NCI-H510A treated with DMSO at 0.1 percent for 48 hours (cell line): ENCODE results near the gene PCDHGA8.
"Not testable (repeated sequence)": the region's sequence is repeated elsewhere in the genome, so short reads cannot be mapped to it uniquely, and the experiment has no call there.

Experiments
- DNase-seq: peaks from one replicate; lab custom pipeline; 2025; lab: John Stamatoyannopoulos, UW

PCDHGA8 gene

DNA sequence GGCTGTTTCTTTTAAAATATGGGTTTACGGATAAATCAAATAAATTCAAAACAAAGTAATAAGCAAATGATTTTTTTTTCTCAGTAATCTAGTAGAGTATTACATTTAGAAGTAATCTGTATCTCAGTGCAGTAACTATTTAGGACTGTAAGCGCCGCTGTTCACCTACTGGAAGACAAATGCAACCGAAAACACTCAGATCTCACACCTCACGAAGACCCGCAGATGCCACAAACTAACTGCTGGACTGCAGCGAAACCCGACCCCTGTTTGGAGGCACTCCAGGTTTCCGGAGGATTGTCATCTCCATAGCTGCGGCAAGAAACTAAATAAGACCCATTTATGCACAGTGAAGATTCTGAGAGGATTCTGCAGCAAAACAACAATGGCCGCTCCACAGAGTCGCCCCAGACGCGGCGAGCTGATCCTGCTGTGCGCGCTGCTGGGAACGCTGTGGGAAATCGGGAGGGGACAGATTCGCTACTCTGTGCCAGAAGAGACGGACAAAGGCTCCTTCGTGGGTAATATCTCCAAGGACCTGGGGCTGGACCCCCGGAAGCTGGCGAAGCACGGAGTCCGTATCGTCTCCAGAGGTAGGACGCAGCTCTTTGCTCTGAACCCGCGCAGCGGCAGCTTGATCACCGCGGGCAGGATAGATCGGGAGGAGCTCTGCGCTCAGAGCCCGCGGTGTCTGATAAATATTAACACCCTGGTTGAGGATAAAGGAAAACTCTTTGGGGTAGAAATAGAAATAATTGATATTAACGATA, at the start of gene PCDHGA8:
Gene PCDHGA8 (plus strand): TSS at position 205 of the 770 bp plus-strand sequence. CDS start 181 bp downstream, at position 386.
- DNase-seq = no peak

DNA sequence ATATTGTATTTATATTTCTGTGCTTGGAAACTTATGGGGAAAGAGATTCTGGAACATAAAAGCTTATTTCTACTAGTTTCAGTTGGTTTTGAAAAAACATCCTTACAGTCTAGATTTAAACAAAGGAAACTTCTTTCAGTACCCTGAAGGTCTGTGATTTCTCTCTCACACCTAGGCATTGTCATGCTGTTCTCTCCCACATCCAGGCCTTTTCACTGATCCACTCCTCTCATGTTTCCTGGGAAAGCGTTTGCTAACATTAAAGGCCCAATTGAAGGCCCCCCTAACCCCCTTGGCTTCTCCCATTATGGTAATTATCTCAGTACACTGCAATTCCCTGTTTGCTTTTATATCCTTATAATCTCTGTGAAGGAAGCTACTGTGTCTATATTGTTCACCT, 49.7 kb upstream of the PCDHGA8 start:
- no peak for DNase-seq

DNA sequence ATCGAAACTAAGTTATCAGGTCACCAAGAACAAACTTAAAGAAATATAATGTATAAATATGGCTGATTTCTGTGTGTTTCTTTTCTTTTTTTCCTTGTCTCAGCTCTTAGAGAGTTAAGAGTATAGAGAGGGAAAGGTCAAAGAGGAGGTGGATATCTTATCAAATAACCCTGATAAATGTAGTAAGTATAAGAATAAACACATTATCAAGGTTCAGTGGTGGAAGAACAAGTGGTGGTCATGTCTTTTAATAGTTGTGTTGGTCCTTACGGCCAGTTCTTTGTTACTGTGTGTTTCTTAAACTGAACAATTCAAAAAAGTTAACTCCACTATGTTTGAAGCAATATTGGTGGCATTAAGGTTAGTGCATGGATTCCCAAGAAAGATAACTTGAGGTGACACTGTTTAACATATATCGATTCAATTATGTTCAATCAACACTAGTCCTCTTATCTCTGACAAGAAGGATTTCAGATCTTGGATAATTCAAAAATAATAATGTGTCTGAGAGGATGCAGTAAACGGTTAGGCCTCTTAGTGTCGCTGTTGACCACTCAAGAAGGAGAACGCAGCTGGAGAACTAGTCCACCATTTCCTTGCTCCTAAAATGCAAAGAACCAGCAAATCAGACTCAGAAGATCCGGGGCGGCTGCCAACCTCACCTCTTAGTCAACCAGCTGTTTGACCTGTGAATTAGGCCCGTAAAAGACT, 49.0 kb upstream of the PCDHGA8 start, which contains the start of gene PCDHGA3:
Gene PCDHGA3 (plus strand): TSS at position 588 of the 711 bp plus-strand sequence. CDS start 205 bp downstream, outside the sequence.
- DNase-seq = peak; percentile 77

DNA sequence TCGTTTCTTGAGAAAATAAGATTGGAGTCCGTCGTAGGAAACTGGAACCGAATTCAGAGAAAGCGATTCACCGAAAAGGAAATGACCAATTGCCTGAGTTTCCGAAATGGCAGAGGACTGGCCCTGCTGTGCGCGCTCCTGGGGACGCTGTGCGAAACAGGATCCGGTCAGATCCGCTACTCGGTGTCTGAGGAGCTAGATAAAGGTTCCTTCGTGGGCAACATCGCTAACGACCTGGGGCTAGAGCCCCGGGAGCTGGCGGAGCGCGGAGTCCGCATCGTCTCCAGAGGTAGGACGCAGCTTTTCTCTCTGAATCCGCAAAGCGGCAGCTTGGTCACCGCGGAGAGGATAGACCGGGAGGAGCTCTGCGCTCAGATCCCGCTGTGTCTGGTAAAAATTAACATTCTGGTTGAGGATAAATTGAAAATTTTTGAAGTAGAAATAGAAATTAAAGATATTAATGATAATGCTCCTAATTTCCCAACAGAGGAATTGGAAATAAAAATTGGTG, 48.4 kb upstream of the PCDHGA8 start:
- peak; percentile 77 for DNase-seq

DNA sequence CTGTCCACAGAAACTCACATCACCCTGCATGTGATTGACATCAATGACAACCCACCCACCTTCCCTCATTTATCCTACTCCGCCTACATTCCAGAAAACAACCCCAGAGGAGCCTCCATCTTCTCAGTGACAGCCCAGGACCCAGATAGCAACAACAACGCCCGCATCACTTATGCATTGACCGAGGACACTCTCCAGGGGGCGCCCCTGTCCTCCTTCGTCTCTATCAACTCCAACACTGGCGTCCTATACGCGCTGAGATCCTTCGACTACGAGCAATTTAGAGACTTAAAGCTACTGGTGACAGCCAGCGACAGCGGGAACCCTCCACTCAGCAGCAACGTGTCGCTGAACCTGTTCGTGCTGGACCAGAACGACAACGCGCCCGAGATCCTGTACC, 47.1 kb upstream of the PCDHGA8 start:
- no peak for DNase-seq

DNA sequence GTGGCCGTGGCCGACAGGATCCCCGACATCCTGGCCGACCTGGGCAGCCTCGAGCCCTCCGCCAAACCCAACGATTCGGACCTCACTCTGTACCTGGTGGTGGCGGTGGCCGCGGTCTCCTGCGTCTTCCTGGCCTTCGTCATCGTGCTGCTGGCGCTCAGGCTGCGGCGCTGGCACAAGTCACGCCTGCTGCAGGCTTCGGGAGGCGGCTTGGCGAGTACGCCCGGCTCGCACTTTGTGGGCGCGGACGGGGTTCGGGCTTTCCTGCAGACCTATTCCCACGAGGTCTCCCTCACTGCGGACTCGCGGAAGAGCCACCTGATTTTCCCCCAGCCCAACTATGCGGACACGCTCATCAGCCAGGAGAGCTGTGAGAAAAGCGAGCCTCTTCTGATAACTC, 46.4 kb upstream of the PCDHGA8 start:
- DNase-seq = not testable (repeated sequence)

DNA sequence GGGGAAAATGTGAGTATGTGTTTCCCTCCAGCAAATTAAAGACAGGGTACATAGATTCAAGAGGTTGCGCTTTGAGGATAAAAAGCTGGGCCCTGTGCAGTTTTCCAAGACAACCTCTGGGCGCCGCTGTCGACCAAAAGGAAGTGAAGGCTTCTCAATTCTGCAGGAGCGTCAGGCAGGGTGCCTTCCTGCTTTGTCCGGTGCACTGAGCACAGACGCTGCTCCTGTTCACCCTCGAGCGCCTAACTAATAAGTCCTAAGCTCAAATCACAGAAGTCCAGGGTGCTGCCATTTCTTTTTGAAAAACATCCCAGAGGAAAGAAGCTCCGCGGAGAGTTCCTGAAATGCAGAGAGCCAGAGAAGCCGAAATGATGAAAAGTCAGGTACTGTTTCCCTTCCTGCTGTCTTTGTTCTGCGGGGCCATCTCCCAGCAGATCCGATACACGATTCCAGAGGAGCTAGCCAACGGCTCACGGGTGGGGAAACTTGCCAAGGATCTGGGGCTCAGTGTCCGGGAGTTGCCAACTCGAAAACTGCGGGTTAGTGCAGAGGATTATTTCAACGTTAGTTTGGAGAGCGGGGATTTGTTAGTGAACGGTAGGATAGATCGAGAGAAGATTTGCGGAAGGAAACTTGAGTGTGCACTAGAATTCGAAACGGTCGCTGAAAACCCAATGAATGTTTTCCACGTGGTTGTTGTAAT, 42.4 kb upstream of the PCDHGA8 start, which contains the start of gene PCDHGB1:
Gene PCDHGB1 (plus strand): TSS at position 183 of the 703 bp plus-strand sequence. CDS start 162 bp downstream, at position 345.
- DNase-seq = no peak

DNA sequence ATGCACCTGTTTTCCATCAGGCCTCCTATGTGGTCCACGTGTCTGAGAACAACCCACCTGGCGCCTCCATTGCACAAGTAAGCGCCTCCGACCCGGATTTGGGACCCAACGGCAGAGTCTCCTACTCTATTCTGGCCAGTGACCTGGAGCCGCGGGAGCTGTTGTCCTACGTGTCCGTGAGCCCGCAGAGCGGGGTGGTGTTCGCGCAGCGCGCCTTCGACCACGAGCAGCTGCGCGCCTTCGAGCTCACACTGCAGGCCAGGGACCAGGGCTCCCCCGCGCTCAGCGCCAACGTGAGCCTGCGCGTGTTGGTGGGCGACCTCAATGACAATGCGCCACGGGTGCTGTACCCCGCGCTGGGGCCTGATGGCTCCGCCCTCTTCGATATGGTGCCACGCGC, 40.8 kb upstream of the PCDHGA8 start:
- no peak for DNase-seq

DNA sequence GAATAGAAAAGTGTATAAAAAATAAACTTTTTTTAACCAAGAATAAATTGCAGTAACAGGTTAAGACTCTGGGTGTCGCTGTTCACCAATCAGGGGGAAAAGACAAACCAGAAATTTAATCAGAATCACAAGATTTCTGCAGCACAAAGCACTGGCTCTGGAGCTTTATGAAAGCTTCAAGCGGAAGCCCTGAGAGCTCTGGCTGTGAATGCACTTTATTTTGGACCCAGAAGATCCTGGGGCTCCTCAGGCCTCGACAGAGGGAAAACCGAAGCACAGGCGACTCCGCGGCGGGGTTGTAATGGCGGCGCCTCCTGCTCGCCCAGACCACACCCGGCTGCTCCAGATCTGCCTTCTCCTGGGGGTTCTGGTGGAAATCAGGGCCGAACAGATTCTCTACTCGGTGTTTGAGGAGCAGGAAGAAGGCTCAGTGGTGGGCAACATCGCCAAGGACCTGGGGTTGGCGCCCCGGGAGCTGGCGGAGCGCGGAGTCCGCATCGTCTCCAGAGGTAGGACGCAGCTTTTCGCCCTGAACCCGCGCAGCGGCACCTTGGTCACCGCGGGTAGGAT, 37.4 kb upstream of the PCDHGA8 start, which contains the start of gene PCDHGA4:
Gene PCDHGA4 (plus strand): TSS at position 122 of the 570 bp plus-strand sequence. CDS start 87 bp downstream, at position 209.
- DNase-seq = no peak

DNA sequence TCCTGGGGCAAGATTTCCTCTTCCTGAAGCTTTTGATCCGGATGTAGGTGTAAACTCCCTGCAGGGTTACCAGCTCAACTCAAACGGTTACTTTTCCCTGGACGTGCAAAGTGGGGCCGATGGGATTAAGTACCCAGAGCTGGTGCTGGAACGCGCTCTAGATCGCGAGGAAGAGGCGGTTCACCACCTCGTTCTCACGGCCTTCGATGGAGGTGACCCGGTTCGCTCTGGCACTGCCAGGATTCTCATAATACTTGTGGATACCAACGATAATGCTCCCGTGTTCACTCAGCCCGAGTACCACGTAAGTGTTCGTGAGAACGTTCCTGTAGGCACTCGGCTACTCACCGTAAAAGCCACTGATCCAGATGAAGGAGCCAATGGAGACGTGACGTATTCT, 36.8 kb upstream of the PCDHGA8 start:
- no peak for DNase-seq

DNA sequence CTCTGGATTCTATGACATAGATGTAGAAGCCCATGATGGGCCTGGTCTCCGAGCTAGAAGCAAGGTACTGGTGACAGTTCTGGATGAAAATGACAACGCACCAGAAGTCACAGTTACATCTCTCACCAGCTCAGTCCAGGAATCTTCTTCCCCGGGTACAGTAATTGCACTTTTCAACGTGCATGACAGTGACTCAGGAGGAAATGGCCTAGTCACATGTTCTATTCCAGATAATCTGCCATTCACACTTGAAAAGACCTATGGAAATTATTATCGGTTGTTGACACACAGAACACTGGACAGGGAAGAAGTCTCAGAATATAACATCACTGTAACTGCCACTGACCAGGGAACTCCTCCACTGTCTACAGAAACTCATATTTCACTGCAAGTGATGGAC, 36.3 kb upstream of the PCDHGA8 start:
- DNase-seq = no peak

DNA sequence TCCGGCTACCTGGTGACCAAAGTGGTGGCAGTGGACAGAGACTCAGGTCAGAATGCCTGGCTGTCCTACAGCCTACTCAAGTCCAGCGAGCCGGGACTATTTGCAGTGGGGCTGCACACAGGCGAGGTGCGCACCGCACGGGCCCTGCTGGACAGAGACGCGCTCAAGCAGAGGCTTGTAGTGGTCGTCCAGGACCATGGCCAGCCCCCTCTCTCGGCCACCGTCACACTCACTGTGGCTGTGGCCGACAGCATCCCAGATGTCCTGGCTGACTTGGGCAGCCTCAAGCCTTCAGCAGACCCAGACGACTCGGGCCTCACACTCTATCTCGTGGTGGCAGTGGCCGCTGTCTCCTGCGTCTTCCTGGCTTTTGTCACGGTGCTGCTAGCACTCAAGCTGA, 35.5 kb upstream of the PCDHGA8 start:
- DNase-seq = no peak

DNA sequence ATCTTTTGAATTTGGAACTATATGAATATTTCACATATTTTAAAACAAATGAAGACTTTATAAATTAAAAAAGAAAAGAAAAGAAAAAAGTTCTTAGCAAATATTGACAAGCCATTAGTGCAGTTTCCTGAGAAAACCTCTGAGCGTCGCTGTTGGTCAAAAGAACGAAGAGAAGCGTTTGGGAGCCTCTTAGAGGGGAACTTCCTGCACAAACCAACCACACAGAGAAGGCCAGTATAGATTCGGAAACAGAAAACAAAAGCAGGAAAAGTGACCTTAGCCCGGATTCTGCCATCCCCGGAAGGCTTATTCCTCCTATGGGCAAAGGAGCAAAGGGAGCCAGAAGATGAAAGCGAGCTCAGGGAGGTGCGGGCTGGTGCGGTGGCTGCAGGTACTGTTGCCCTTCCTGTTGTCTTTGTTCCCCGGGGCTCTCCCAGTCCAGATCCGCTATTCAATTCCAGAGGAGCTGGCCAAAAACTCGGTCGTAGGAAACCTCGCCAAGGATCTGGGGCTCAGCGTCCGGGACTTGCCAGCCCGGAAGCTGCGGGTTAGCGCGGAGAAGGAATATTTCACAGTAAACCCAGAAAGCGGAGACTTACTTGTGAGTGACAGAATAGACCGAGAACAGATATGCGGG, 32.5 kb upstream of the PCDHGA8 start, which contains the start of gene PCDHGB2:
Gene PCDHGB2 (plus strand): TSS at position 205 of the 637 bp plus-strand sequence. CDS start 142 bp downstream, at position 347.
- no peak for DNase-seq

DNA sequence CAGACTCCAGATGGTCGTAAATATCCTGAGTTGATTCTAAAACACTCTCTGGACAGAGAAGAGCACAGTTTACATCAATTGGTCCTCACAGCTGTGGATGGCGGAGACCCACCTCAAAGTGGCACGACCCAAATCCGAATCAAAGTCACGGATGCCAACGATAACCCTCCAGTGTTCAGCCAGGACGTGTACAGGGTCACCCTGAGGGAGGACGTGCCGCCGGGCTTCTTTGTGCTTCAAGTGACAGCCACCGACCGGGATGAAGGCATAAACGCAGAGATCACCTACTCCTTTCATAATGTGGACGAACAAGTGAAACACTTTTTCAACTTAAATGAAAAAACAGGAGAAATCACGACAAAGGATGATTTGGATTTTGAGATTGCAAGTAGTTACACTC, 31.7 kb upstream of the PCDHGA8 start:
- no peak for DNase-seq

DNA sequence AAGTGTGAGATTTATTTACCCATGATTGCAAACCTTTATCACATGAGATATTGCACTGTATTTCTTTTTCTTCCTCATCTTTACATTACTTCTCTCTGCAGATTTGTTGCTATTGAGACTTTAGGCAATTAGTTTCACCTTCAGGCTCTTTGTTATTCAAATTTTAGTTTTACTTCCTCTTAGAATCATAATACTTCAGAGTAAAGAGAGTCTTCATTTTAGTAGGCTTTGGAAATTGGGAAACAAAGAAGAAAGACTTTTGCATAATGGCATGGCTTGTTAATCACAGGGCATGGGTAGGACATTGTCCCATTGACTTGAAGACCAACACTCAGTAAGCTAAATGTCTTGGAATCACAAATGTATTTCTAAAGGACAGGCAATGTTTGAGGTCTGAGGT, 29.7 kb upstream of the PCDHGA8 start:
- no peak for DNase-seq

DNA sequence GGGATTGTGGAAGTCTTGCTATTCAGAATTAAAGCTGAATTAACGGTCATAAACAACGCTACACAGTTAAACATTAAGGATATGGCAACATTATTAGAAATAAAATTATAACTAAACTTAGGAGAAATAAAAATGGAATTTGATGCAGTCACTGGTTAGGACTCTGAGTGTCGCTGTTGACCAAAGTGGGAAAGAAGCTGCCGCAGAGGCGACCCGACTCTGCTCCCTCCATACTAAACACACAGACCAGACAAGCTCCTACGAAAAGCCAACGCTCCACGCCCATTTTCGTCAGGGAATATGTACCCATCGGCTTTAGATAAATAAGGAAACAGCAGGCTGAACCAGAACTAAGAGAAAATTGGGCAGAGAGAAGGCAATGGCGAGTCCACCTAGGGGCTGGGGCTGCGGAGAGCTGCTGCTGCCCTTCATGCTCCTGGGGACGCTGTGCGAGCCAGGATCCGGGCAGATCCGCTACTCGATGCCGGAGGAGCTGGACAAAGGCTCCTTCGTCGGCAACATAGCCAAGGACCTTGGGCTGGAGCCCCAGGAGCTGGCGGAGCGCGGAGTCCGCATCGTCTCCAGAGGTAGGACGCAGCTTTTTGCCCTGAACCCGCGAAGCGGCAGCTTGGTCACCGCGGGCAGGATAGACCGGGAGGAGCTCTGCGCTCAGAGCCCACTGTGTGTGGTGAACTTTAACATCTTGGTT, 28.3 kb upstream of the PCDHGA8 start, which contains the start of gene PCDHGA5:
Gene PCDHGA5 (plus strand): TSS at position 211 of the 709 bp plus-strand sequence. CDS start 169 bp downstream, at position 380.
- DNase-seq = no peak

DNA sequence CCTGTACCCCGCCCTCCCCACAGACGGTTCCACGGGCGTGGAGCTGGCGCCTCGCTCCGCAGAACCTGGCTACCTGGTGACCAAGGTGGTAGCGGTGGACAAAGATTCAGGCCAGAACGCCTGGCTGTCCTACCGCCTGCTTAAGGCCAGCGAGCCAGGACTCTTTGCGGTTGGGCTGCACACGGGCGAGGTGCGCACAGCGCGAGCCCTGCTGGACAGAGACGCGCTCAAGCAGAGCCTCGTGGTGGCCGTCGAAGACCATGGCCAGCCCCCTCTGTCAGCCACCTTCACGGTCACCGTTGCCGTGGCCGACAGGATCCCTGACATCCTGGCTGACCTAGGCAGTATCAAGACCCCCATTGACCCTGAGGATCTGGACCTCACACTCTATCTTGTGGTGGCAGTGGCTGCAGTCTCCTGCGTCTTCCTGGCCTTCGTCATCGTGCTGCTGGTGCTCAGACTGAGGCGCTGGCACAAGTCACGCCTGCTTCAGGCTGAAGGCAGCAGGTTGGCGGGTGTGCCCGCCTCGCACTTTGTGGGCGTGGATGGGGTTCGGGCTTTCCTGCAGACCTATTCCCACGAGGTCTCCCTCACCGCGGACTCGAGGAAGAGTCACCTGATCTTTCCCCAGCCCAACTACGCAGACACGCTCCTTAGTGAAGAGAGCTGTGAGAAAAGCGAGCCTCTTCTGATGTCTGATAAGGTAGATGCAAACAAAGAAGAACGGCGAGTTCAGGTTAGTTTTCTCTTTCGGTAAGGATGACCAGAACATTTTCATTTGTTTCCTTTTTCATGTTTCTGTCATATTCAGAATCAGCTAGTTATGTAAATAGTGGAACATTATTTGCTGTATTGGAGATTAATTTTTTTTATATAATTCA, 26.2 kb upstream of the PCDHGA8 start:
- no peak for DNase-seq

DNA sequence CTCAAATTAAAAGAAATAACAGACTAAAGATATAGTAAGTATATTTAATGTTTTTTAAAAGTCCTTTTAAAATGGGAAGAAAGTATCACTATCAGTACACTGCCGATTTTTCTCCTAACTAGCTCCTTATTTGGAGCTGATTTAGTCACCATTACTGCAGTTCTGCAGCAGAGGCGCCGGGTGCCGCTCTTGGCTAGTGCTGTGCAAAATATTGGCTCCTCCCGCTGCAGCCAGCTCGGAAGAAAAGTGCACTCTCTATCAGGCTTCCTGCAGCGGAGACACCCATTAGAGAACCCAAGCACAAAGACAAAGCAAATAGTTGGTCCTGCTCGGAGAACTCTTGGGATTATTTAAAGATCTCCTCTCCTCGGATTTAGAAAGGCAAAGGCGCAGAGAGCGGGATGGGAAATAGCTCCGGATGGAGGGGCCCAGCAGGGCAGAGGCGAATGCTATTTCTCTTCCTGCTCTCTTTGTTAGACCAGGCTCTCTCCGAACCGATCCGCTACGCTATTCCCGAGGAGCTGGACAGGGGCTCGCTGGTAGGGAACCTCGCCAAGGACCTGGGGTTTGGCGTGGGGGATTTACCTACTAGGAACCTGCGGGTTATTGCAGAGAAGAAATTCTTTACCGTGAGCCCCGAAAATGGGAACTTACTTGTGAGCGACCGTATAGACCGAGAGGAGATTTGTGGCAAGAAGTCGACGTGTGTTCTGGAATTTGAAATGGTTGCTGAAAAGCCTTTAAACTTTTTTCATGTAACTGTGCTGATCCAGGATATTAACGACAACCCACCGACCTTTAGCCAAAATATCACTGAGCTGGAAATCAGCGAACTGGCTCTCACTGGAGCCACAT, 22.2 kb upstream of the PCDHGA8 start, which contains the start of gene PCDHGB3:
Gene PCDHGB3 (plus strand): TSS at position 249 of the 855 bp plus-strand sequence. CDS start 153 bp downstream, at position 402.
- DNase-seq = no peak
